HL-60 (cell line): ENCODE measurements around the gene AQP12B.
"Not testable (repeated sequence)": the region's sequence is repeated elsewhere in the genome, so short reads cannot be mapped to it uniquely, and the experiment has no call there.

Source experiments
- CTCF ChIP-seq: IDR thresholded peaks from one replicate; pipeline ENCODE4 v1.5.1; 2011; ENCODE audit warnings: low read length, control low read depth, inconsistent platforms; ENCODE audit not compliant: insufficient read depth
- GABPA ChIP-seq: IDR thresholded peaks from 2 replicates; pipeline ENCODE4 v1.6.1; 2012; ENCODE audit warnings: low read depth
- POLR2AphosphoS5 ChIP-seq: IDR thresholded peaks from 2 replicates; pipeline ENCODE4 v1.6.1; 2012; ENCODE audit warnings: low read depth
- SPI1 ChIP-seq: IDR thresholded peaks from 2 replicates; pipeline ENCODE4 v1.6.1; 2012; ENCODE audit warnings: low read depth, mild to moderate bottlenecking, borderline replicate concordance
- TF ChIP-seq, protein P1 (sequence below): IDR thresholded peaks from 2 replicates; pipeline ENCODE4 v1.6.1; 2012; ENCODE audit warnings: low read depth; ENCODE audit not compliant: insufficient replicate concordance

- TF ChIP-seq CTCF, POLR2AphosphoS5, GABPA, SPI1: not testable (repeated sequence)
- TF ChIP-seq, protein P1, sequence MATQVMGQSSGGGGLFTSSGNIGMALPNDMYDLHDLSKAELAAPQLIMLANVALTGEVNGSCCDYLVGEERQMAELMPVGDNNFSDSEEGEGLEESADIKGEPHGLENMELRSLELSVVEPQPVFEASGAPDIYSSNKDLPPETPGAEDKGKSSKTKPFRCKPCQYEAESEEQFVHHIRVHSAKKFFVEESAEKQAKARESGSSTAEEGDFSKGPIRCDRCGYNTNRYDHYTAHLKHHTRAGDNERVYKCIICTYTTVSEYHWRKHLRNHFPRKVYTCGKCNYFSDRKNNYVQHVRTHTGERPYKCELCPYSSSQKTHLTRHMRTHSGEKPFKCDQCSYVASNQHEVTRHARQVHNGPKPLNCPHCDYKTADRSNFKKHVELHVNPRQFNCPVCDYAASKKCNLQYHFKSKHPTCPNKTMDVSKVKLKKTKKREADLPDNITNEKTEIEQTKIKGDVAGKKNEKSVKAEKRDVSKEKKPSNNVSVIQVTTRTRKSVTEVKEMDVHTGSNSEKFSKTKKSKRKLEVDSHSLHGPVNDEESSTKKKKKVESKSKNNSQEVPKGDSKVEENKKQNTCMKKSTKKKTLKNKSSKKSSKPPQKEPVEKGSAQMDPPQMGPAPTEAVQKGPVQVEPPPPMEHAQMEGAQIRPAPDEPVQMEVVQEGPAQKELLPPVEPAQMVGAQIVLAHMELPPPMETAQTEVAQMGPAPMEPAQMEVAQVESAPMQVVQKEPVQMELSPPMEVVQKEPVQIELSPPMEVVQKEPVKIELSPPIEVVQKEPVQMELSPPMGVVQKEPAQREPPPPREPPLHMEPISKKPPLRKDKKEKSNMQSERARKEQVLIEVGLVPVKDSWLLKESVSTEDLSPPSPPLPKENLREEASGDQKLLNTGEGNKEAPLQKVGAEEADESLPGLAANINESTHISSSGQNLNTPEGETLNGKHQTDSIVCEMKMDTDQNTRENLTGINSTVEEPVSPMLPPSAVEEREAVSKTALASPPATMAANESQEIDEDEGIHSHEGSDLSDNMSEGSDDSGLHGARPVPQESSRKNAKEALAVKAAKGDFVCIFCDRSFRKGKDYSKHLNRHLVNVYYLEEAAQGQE: not testable (repeated sequence)
Measured at GRCh38 chr2:240696469-240696868, 13.8 kb upstream of the AQP12B start.
